Liver (tissue), 9 donors: ENCODE measurements around the gene LCORL. TPM values are rescaled to one million over a fixed set of nuclear protein-coding genes. Genes with fewer than 3 reads are reported as not detected.

Experiments
- DNase-seq: peaks from one replicate; pipeline ENCODE4 v3.0.0-alpha.2; 2017; ENCODE audit warnings: low spot score
- H3K27ac ChIP-seq, 2 donors: one replicate each; pipeline ENCODE4 v1.7.0; 2013; ENCODE audit warnings: inconsistent platforms in 2 of 2, low read length in 2 of 2, control low read depth in 1 of 2, low read depth in 1 of 2, mild to moderate bottlenecking in 1 of 2
- H3K27me3 ChIP-seq, 4 donors: one replicate each; pipeline versions ENCODE4 v1.6.1 to v1.7.0; 2013; ENCODE audit warnings: low read length in 3 of 4, inconsistent platforms in 1 of 4, mild to moderate bottlenecking in 1 of 4, moderate library complexity in 1 of 4; ENCODE audit not compliant: control insufficient read depth in 4 of 4, insufficient read depth in 4 of 4
- H3K36me3 ChIP-seq, 4 donors: one replicate each; pipeline versions ENCODE4 v1.6.1 to v1.7.0; 2013; ENCODE audit warnings: low read length in 3 of 4, mild to moderate bottlenecking in 3 of 4, low read depth in 1 of 4, moderate library complexity in 1 of 4; ENCODE audit not compliant: control insufficient read depth in 4 of 4, insufficient read depth in 3 of 4
- H3K4me1 ChIP-seq, 4 donors: one replicate each; pipeline versions ENCODE4 v1.6.1 to v1.7.0; 2013; ENCODE audit warnings: low read length in 3 of 4, mild to moderate bottlenecking in 3 of 4, moderate library complexity in 1 of 4; ENCODE audit not compliant: control insufficient read depth in 4 of 4, insufficient read depth in 4 of 4
- H3K4me3 ChIP-seq, 3 donors: one replicate each; pipeline versions ENCODE4 v1.6.1 to v1.7.0; 2013; ENCODE audit warnings: low read length in 3 of 3, control low read depth in 1 of 3, low read depth in 1 of 3, mild to moderate bottlenecking in 1 of 3
- H3K9ac ChIP-seq, 2 donors: one replicate each; pipeline ENCODE4 v1.7.0; 2013; ENCODE audit warnings: low read length in 2 of 2, mild to moderate bottlenecking in 2 of 2, moderate library complexity in 2 of 2, control low read depth in 1 of 2, low read depth in 1 of 2
- H3K9me3 ChIP-seq, 4 donors: one replicate each; pipeline versions ENCODE4 v1.6.1 to v1.7.0; 2013; ENCODE audit warnings: low read length in 3 of 4; ENCODE audit not compliant: control insufficient read depth in 4 of 4
- ATF3 ChIP-seq: IDR thresholded peaks from 2 replicates; pipeline ENCODE4 v1.6.1; 2016; ENCODE audit warnings: antibody characterized with exemption
- FOXA1 ChIP-seq: IDR thresholded peaks from 2 replicates; pipeline ENCODE4 v1.6.1; 2016; ENCODE audit warnings: antibody characterized with exemption
- FOXA2 ChIP-seq: IDR thresholded peaks from 2 replicates; pipeline ENCODE4 v1.6.1; 2016; ENCODE audit warnings: antibody characterized with exemption
- GABPA ChIP-seq, 2 donors: IDR thresholded peaks in 1 of 2; conservative IDR thresholded peaks in 1 of 2; 2 replicates each; pipeline ENCODE4 v1.6.1; 2016; ENCODE audit warnings: antibody characterized with exemption in 2 of 2, mild to moderate bottlenecking in 1 of 2, moderate library complexity in 1 of 2
- HNF4A ChIP-seq, 2 donors: conservative IDR thresholded peaks; 2 replicates each; pipeline ENCODE4 v1.6.1; 2016; ENCODE audit warnings: antibody characterized with exemption in 2 of 2, mild to moderate bottlenecking in 2 of 2
- HNF4G ChIP-seq: IDR thresholded peaks from 2 replicates; pipeline ENCODE4 v1.6.1; 2016; ENCODE audit warnings: antibody characterized with exemption
- JUND ChIP-seq, 2 donors: IDR thresholded peaks; 2 replicates each; pipeline ENCODE4 v1.6.1; 2016; ENCODE audit warnings: antibody characterized with exemption in 2 of 2
- NR2F2 ChIP-seq: IDR thresholded peaks from 2 replicates; pipeline ENCODE4 v1.6.1; 2016; ENCODE audit warnings: antibody characterized with exemption
- RAD21 ChIP-seq, 2 donors: IDR thresholded peaks; 2 replicates each; pipeline ENCODE4 v1.6.1; 2016; ENCODE audit warnings: antibody characterized with exemption in 2 of 2, mild to moderate bottlenecking in 2 of 2
- RXRA ChIP-seq, 2 donors: IDR thresholded peaks; 2 replicates each; pipeline ENCODE4 v1.6.1; 2017 to 2018; ENCODE audit warnings: antibody characterized with exemption in 2 of 2, mild to moderate bottlenecking in 1 of 2
- TAF1 ChIP-seq: conservative IDR thresholded peaks from 2 replicates; pipeline ENCODE4 v1.6.1; 2016; ENCODE audit warnings: antibody characterized with exemption, mild to moderate bottlenecking
- YY1 ChIP-seq: IDR thresholded peaks from 2 replicates; pipeline ENCODE4 v1.6.1; 2016; ENCODE audit warnings: antibody characterized with exemption, mild to moderate bottlenecking
- ZBTB33 ChIP-seq: IDR thresholded peaks from 2 replicates; pipeline ENCODE4 v1.6.1; 2016; ENCODE audit warnings: antibody characterized with exemption
- WGBS: extraction: QIAGEN DNeasy Blood & Tissue Kit; methylation state at CpG from one replicate; pipeline ENCODE4 v1.1.7; 2013; 5-methylcytosine and 5-hydroxymethylcytosine counted together
- polyA plus RNA-seq, 2 donors: library from polyadenylated mRNA; stranded (reverse) in 1 of 2; unstranded in 1 of 2; fragments of 200-250 nt in 1 of 2; fragments of >200 nt in 1 of 2; fragmentation: Nextera tagmentation in 1 of 2; extraction: Ambion mirVana in 1 of 2; gene quantifications; one replicate each; pipeline versions ENCODE4 v1.2.1 to v1.2.3, GENCODE V29; 2013 to 2015
- total RNA-seq, 2 donors: library from RNA; depleted of rRNA; stranded (reverse); fragments of >200 nt; gene quantifications; one replicate each; pipeline ENCODE4 v1.2.3, GENCODE V29; 2014
- TF ChIP-seq, protein P1 (sequence below): IDR thresholded peaks from 2 replicates; pipeline ENCODE4 v1.6.1; 2016; ENCODE audit warnings: antibody characterized with exemption, mild to moderate bottlenecking
- TF ChIP-seq, protein P2 (sequence below): IDR thresholded peaks from 2 replicates; pipeline ENCODE4 v1.6.1; 2016; ENCODE audit warnings: antibody characterized with exemption
- TF ChIP-seq, protein P3 (sequence below): fragments of 150-350 bp; IDR thresholded peaks from 2 replicates; pipeline ENCODE4 v1.5.1; 2017; ENCODE audit warnings: improper control_type of control experiment, low read depth, low read length; ENCODE audit not compliant: missing input control
- donor health status: healthy.
- donor health status: healthy.
- donor health status: healthy.
- donor health status: healthy.
- donor health status: healthy.

The LCORL gene
- total and polyA plus RNA-seq, 4 donors, result 2.1 to 12.0 (median 6.5) TPM

- TF ChIP-seq, protein P1, sequence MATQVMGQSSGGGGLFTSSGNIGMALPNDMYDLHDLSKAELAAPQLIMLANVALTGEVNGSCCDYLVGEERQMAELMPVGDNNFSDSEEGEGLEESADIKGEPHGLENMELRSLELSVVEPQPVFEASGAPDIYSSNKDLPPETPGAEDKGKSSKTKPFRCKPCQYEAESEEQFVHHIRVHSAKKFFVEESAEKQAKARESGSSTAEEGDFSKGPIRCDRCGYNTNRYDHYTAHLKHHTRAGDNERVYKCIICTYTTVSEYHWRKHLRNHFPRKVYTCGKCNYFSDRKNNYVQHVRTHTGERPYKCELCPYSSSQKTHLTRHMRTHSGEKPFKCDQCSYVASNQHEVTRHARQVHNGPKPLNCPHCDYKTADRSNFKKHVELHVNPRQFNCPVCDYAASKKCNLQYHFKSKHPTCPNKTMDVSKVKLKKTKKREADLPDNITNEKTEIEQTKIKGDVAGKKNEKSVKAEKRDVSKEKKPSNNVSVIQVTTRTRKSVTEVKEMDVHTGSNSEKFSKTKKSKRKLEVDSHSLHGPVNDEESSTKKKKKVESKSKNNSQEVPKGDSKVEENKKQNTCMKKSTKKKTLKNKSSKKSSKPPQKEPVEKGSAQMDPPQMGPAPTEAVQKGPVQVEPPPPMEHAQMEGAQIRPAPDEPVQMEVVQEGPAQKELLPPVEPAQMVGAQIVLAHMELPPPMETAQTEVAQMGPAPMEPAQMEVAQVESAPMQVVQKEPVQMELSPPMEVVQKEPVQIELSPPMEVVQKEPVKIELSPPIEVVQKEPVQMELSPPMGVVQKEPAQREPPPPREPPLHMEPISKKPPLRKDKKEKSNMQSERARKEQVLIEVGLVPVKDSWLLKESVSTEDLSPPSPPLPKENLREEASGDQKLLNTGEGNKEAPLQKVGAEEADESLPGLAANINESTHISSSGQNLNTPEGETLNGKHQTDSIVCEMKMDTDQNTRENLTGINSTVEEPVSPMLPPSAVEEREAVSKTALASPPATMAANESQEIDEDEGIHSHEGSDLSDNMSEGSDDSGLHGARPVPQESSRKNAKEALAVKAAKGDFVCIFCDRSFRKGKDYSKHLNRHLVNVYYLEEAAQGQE, result no peak
- no peak for TF ChIP-seq ZBTB33
- TF ChIP-seq NR2F2, result no peak
- no peak for TF ChIP-seq FOXA1
- WGBS, result 99% methylated on average over 5 of the region's 5 CpGs
Measured at GRCh38 chr4:17924189-17924588, 97.4 kb downstream of the LCORL start.

GRCh38 chr4:17921451-17921850 lies 100.1 kb downstream of the LCORL start:
- Histone ChIP-seq H3K9ac (no peak overlapping the region), H3K27ac (no peak overlapping the region), H3K36me3 (peaks cover 0 to 2% (median 0%) of the 10 kb centered on the region in 4 donors), H3K4me1 (no peaks in the 10 kb centered on the region), H3K9me3 (no peaks in the 10 kb centered on the region), H3K4me3 (no peak overlapping the region), H3K27me3 (no peaks in the 10 kb centered on the region)
- TF ChIP-seq ZBTB33, result no peak
- no peak for DNase-seq
- 97% methylated on average over 1 of the region's 1 CpG for WGBS

More at GRCh38 chr4:17924189-17924588, 97.4 kb downstream of the LCORL start:
- H3K4me3 ChIP-seq, result no peak overlapping the region
- no peaks in the 10 kb centered on the region for H3K4me1 ChIP-seq
- no peaks in the 10 kb centered on the region for H3K27me3 ChIP-seq
- no peak for DNase-seq
- peaks cover 0 to 2% (median 0%) of the 10 kb centered on the region in 4 donors for H3K36me3 ChIP-seq
- H3K9ac ChIP-seq, result no peak overlapping the region
- H3K9me3 ChIP-seq, result peaks cover 0 to 3% (median 0%) of the 10 kb centered on the region in 4 donors
- H3K27ac ChIP-seq, result no peak overlapping the region

GRCh38 chr4:17920681-17921080 lies 100.9 kb downstream of the LCORL start:
- Histone ChIP-seq H3K36me3 (peaks cover 0 to 2% (median 0%) of the 10 kb centered on the region in 4 donors), H3K4me1 (no peaks in the 10 kb centered on the region), H3K9ac (no peak overlapping the region), H3K4me3 (no peak overlapping the region), H3K9me3 (no peaks in the 10 kb centered on the region), H3K27ac (no peak overlapping the region), H3K27me3 (no peaks in the 10 kb centered on the region)
- 100% methylated on average over 1 of the region's 1 CpG for WGBS
- DNase-seq, result no peak
- TF ChIP-seq YY1 (no peak), ATF3 (no peak), NR2F2 (no peak), RAD21 (IDR thresholded peaks at IDR 0.05) (no peak), GABPA (IDR thresholded peaks at IDR 0.05 in 1 of 2, conservative IDR thresholded peaks at IDR 0.05 in 1 of 2) (no peak), FOXA2 (no peak), TAF1 (no peak), JUND (IDR thresholded peaks at IDR 0.05) (no peak), HNF4A (conservative IDR thresholded peaks at IDR 0.05) (no peak), HNF4G (no peak), FOXA1 (no peak), RXRA (IDR thresholded peaks at IDR 0.05) (no peak), ZBTB33 (no peak)
- TF ChIP-seq, protein P2, sequence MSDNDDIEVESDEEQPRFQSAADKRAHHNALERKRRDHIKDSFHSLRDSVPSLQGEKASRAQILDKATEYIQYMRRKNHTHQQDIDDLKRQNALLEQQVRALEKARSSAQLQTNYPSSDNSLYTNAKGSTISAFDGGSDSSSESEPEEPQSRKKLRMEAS, result no peak
- TF ChIP-seq, protein P3, sequence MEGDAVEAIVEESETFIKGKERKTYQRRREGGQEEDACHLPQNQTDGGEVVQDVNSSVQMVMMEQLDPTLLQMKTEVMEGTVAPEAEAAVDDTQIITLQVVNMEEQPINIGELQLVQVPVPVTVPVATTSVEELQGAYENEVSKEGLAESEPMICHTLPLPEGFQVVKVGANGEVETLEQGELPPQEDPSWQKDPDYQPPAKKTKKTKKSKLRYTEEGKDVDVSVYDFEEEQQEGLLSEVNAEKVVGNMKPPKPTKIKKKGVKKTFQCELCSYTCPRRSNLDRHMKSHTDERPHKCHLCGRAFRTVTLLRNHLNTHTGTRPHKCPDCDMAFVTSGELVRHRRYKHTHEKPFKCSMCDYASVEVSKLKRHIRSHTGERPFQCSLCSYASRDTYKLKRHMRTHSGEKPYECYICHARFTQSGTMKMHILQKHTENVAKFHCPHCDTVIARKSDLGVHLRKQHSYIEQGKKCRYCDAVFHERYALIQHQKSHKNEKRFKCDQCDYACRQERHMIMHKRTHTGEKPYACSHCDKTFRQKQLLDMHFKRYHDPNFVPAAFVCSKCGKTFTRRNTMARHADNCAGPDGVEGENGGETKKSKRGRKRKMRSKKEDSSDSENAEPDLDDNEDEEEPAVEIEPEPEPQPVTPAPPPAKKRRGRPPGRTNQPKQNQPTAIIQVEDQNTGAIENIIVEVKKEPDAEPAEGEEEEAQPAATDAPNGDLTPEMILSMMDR, result no peak
